Measurements from ENCODE around the gene KCNAB1.

GRCh38 chr3:156299569-156299968 is 179.2 kb downstream of the KCNAB1 start:
- TF ChIP-seq ZC3H10 (CRISPR knock-in tag; IDR thresholded peaks at IDR 0.05) = no peak
- no peak for TF ChIP-seq TOX (CRISPR knock-in tag; IDR thresholded peaks at IDR 0.05; ENCODE audit: borderline replicate concordance)
